ENCODE measurements around the gene TP53I11. TPM values are rescaled to one million over a fixed set of nuclear protein-coding genes. Genes with fewer than 3 reads are reported as not detected.

Gene TP53I11
- total RNA-seq, 2 experiments from 2014 or later = 15.7 to 17.6 TPM

DNA sequence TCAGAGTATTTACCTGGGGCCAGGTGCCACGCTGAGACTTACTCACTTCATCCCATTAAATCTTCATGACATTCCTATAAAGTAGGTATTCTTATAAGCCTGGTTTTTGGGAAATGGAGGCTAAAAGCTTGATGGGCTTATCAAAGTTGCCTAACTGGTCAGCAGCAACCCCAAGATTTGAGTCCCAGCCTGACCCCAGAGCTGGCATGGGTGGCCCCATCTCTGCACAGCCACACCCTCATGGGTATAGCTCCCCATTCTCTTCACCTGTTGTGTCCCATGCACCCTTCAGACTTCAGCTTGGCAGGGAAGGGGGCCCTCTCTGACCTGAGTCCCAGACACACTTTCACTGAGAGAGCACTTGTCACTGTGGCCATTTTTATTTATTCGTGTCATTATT is 37.4 kb upstream of the TP53I11 start:
- peaks cover 1% of the 10 kb centered on the region for H3K27me3 Mint-ChIP-seq
- H3K9me3 Mint-ChIP-seq = no peaks in the 10 kb centered on the region
- H3K27ac Mint-ChIP-seq = no peak overlapping the region
- ChIA-PET POLR2A (no interaction called here), CTCF (no interaction called here)
- H3K4me1 Mint-ChIP-seq (ENCODE audit: low read depth) = no peaks in the 10 kb centered on the region
- H3K4me3 Mint-ChIP-seq = no peak overlapping the region
- intact Hi-C loops (cut with micrococcal nuclease) = no loop called here
- H3K36me3 Mint-ChIP-seq = no peaks in the 10 kb centered on the region
- no peak for DNase-seq

DNA sequence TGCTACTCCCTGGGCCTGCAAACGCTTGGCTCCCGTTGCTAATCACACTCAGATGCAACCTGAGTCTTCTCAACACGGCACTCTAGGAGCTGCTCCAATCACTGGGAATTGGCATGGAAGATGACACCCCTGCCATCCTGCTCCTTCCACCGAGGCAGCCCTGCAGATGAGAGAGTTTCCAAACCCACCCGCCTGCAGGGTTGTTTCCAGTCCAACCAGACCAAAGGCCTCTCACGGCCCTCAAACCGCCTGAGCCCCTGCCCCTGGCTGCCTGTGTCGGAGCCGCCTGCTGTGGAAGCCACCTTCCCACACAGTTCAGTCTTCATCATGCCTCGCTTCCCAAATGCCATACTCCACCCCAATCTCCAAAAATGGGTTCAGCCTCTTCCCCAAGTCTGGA is 36.8 kb upstream of the TP53I11 start:
- Mint-ChIP-seq H3K9me3 (no peaks in the 10 kb centered on the region), H3K27ac (no peak overlapping the region), H3K27me3 (peaks cover 1% of the 10 kb centered on the region), H3K36me3 (no peaks in the 10 kb centered on the region), H3K4me3 (no peak overlapping the region), H3K4me1 (ENCODE audit: low read depth) (no peaks in the 10 kb centered on the region)
- CTCF ChIA-PET = no interaction called here
- POLR2A ChIA-PET = no interaction called here
- intact Hi-C loops (cut with micrococcal nuclease) = no loop called here
- DNase-seq = no peak

DNA sequence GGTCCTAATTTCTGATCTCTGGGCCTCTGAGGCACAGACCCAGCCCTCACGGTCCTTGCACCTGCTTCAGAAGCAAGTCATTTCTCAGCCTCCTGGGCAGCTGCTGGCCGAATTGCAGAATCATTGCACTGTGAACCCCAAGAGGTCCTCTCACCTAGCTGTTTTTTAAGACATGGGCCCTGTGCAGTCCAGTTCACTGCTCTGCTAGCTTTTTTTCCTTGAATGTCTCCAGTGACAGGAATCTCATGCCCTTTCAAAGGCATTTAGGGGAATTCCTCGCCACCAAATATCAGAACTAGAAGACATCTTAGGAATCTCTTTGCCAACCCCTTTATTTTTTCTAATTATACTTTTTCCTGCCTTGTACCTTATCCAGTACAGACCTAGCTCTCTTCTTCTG is 35.6 kb upstream of the TP53I11 start:
- no peak for DNase-seq
- ChIA-PET CTCF (interaction anchor here (0.7 kb wide), 1 partner anchor 432 kb away, joined by 3 read pairs; no protein-coding TSS in a partner anchor), POLR2A (no interaction called here)
- Mint-ChIP-seq H3K36me3 (no peaks in the 10 kb centered on the region), H3K27ac (no peak overlapping the region), H3K27me3 (peaks cover 1% of the 10 kb centered on the region), H3K4me3 (no peak overlapping the region), H3K9me3 (no peaks in the 10 kb centered on the region), H3K4me1 (ENCODE audit: low read depth) (no peaks in the 10 kb centered on the region)
- intact Hi-C loops (cut with micrococcal nuclease) = no loop called here

DNA sequence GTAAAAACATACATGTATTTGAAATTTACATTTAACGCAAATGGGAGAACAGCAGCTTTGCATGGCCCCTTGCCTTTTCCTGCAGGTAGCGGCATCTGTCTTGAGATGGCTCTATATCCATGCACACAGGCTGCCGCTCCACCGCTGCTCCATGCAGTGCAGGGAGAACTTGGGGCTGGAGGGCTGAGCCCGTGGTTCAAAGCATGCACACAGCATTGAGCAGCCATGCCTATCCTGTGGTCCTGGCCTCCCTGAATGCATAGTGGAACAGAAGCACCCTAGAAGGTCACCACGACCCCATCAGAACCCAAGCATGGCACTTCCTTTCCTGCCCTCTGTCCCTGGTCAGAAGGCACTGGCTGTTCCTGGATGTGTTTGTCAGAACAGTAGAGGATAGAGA is 35.0 kb upstream of the TP53I11 start:
- no peak overlapping the region for H3K4me3 Mint-ChIP-seq
- DNase-seq = no peak
- ChIA-PET POLR2A (no interaction called here), CTCF (interaction anchor here (0.7 kb wide), 1 partner anchor 431 kb away, joined by 3 read pairs; no protein-coding TSS in a partner anchor)
- no peaks in the 10 kb centered on the region for H3K9me3 Mint-ChIP-seq
- intact Hi-C loops (cut with micrococcal nuclease) = no loop called here
- H3K36me3 Mint-ChIP-seq = no peaks in the 10 kb centered on the region
- H3K27ac Mint-ChIP-seq = no peak overlapping the region
- no peaks in the 10 kb centered on the region for H3K4me1 Mint-ChIP-seq (ENCODE audit: low read depth)
- H3K27me3 Mint-ChIP-seq = no peaks in the 10 kb centered on the region

DNA sequence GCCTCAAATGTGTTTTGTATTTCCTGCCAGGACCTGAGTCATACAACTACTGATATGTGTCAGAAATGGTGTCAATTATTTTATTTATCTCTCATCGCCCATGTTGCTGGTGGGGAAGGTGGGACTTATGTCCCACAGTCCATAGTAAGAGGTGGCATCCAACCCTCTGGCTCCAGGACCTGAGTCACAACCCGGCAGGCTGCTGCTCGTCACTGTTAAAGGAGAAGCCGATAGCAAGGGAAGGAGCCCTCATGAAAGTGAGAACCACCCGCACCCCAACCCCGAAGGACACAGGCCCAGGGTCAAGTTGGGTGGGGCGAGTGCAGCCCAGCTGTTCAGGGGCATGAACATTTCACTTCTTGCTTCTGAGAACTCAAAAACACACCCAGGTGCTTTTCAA is 33.1 kb upstream of the TP53I11 start:
- Mint-ChIP-seq H3K36me3 (no peaks in the 10 kb centered on the region), H3K27me3 (no peaks in the 10 kb centered on the region), H3K4me1 (ENCODE audit: low read depth) (no peaks in the 10 kb centered on the region), H3K27ac (no peak overlapping the region), H3K4me3 (no peak overlapping the region), H3K9me3 (no peaks in the 10 kb centered on the region)
- intact Hi-C loops (cut with micrococcal nuclease) = no loop called here
- no peak for DNase-seq
- POLR2A ChIA-PET = no interaction called here
- CTCF ChIA-PET = interaction anchor here (1.3 kb wide), 1 partner anchor 127 kb away, joined by 3 read pairs; no protein-coding TSS in a partner anchor

DNA sequence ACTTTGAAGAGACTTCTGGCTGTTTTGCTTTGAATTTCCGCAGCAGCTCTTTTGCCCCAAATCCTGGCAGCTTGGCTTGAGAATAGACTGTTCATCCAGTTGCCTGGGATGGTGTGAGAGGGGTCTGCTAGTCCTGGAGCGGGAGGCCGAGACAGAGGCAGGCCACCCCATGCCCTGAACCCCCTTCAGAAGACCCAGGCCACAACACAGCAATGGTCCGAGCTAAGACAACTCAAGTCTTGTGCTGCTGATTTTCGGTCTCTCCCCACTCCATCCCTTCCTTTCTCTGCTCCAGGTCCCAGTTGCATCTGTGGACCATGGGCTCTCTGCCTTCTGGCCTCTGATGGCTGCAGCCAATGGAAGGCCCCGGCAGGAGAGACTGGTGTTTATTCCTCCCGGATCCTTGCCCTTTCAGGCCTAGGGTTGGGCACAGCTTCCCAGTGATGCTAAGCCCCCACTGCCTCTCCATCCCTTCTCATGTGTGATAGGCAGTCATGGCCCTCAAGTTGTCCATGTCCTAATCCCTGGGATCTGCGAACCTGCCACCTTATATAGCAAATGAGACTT is 31.9 kb upstream of the TP53I11 start:
- Mint-ChIP-seq H3K27ac (no peak overlapping the region), H3K4me1 (ENCODE audit: low read depth) (no peaks in the 10 kb centered on the region), H3K36me3 (no peaks in the 10 kb centered on the region), H3K27me3 (no peaks in the 10 kb centered on the region), H3K4me3 (no peak overlapping the region), H3K9me3 (no peaks in the 10 kb centered on the region)
- ChIA-PET POLR2A (no interaction called here), CTCF (interaction anchor here (1.2 kb wide), 1 partner anchor 12 kb away, joined by 3 read pairs; no protein-coding TSS in a partner anchor)
- DNase-seq = no peak
- intact Hi-C loops (cut with micrococcal nuclease) = no loop called here

DNA sequence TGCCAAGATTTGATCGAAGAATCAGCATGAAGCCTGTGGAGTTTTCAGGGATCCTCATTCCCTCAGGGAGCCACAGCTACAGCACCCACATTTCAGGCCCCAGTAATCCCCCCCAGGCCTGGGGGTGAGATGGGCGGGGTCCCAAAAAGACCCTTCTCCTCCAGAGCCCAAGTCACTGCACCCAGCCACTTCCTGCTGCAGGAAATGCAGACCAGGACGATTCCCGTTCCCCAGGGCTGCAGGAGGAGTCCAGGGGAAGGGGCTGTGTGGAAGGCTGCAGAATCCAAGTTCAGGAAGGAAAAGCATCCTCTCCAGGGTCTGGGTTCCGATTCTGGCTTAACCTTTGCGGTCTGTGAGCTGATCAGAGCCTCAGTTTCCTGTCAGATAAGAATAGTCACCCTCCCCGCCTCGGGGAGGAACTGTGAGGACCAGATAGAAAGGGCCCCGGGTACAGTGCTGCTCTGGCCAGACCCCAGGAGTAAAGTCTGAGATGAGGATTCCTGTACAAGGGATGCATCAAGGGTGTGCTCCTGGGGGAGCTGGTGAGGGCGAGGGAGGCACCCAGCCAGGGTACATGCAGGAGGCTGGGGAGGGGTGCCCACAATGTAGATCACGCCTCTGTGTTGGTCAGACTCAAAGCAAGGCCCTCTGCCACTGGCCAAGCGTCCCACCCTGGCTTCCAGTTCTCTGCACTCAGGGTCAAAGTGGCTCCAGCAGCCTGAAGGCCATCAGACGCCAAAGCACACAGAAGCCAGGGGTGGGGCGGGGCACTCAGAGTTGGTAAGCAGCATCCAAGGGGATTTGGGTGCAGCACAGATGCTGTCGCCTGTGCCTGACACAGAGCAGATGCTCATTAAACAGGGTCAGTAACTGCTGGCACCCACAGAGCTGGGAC is 30.1 kb upstream of the TP53I11 start:
- no peak overlapping the region for H3K4me3 Mint-ChIP-seq
- ChIA-PET POLR2A (interaction anchor here (1.1 kb wide), 1 partner anchor 23 kb away, joined by 3 read pairs; no protein-coding TSS in a partner anchor), CTCF (interaction anchor here (2.1 kb wide), 1 partner anchor 123 kb away, joined by 5 read pairs; no protein-coding TSS in a partner anchor)
- no peak overlapping the region for H3K27ac Mint-ChIP-seq
- intact Hi-C loops (cut with micrococcal nuclease) = no loop called here
- H3K9me3 Mint-ChIP-seq = no peaks in the 10 kb centered on the region
- H3K27me3 Mint-ChIP-seq = no peaks in the 10 kb centered on the region
- DNase-seq = no peak
- no peaks in the 10 kb centered on the region for H3K36me3 Mint-ChIP-seq
- no peaks in the 10 kb centered on the region for H3K4me1 Mint-ChIP-seq (ENCODE audit: low read depth)

DNA sequence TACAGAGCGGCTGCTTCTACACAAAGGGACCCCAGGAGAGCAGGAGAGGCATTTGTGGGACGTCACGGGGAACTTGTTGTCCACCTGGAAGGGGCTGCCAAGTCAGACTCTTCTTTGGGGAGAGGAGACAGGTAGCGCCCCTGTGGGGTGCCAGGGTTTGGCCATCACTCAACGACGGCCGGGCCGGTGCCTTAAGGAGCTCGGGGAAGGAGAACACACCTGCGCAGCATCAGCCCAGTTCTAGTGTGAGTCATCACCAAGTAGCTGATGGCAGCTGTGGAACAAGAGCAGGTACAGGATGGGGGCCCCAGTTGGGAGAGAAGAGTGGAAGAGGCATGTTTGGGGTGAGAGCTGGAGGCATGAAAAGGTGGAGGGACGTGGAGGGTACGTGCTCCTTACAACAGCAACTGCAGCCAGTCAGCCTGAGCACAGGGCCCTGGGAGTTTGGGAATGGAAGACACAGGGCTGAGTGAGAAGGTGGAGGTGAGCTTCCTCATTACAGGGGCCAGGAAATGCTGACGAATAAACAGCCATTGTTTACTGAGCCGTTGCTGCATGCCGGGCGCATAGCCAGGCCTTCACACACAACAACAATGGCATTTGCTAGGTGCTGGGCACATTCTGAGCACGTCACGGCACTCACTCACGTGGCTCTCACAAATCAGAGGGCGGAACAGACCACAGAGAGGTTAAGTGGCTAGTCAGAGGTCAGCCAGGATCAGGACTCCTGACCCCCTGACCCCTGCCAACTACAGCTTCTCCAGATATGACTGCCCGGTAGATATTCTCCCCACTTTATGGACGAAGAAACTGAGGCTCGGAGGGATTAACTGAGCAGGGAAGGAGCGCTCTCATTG is 29.1 kb upstream of the TP53I11 start:
- H3K27me3 Mint-ChIP-seq = no peaks in the 10 kb centered on the region
- ChIA-PET CTCF (interaction anchor here (0.9 to 2.1 kb wide), 3 partner anchors 29 to 124 kb away, joined by 3 to 5 read pairs (median 5); partner anchors contain the start of gene TP53I11), POLR2A (no interaction called here)
- no peak overlapping the region for H3K4me3 Mint-ChIP-seq
- intact Hi-C loops (cut with micrococcal nuclease) = no loop called here
- DNase-seq = no peak
- no peaks in the 10 kb centered on the region for H3K4me1 Mint-ChIP-seq (ENCODE audit: low read depth)
- H3K27ac Mint-ChIP-seq = no peak overlapping the region
- H3K36me3 Mint-ChIP-seq = no peaks in the 10 kb centered on the region
- no peaks in the 10 kb centered on the region for H3K9me3 Mint-ChIP-seq

DNA sequence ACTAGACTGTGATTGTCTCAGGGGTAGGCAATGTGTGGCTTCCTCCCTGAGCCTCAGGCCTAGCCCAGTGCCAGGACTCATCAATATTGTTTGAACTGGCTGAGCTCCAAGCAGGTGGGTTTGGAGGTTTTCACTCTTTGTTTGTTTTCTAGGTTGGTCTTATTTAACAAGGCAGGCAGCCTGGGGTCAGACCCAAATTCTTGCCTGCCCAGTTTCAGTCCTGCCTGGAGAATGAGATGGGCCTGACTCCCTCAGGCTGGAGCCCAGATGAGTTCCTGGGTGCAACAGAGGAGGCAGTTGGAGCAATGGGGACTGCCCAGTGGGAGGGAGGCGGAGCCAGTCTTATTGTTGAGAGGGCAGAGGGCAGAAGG is 28.3 kb upstream of the TP53I11 start:
- H3K4me3 Mint-ChIP-seq = no peak overlapping the region
- no peak overlapping the region for H3K27ac Mint-ChIP-seq
- intact Hi-C loops (cut with micrococcal nuclease) = no loop called here
- H3K4me1 Mint-ChIP-seq (ENCODE audit: low read depth) = no peaks in the 10 kb centered on the region
- no peaks in the 10 kb centered on the region for H3K9me3 Mint-ChIP-seq
- no peak for DNase-seq
- ChIA-PET POLR2A (no interaction called here), CTCF (interaction anchor here (0.7 to 1.3 kb wide), 2 partner anchors 14 to 52 kb away, joined by 3 read pairs; no protein-coding TSS in a partner anchor)
- H3K27me3 Mint-ChIP-seq = no peaks in the 10 kb centered on the region
- no peaks in the 10 kb centered on the region for H3K36me3 Mint-ChIP-seq

DNA sequence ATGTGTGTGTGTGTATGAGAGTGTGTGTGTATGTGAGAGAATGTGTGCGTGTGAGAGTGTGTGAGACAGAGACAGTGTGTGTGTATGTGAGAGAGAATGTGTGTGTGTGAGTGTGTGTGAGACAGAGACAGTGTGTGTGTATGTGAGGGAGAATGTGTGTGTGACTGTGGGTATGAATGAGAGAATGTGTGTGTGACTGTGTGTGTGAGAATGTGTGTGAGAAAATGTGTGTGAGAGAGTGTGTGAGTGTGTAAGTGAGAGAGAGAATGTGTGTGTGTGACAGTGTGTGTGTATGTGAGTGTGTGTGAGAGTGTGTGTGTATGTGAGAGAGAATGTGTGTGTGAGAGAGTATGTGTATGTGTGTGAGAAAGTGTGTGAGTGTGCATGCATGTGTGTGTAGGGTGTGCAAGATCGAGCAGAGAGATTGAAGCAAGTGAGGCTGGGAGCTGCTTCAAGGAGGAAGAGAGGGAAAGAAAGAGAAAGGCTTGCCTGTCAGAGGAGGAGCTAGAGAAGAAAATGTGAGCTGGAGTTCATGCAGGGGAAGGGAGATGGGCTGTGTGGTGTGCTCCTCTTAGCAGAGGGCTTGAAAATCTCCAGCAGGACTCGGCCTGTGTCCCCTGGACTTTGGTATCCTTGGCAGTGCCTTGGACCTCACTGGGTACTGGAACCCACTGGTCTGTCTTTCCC is 27.7 kb upstream of the TP53I11 start:
- POLR2A ChIA-PET = no interaction called here
- Mint-ChIP-seq H3K4me1 (ENCODE audit: low read depth) (no peaks in the 10 kb centered on the region), H3K27me3 (no peaks in the 10 kb centered on the region), H3K9me3 (no peaks in the 10 kb centered on the region), H3K27ac (no peak overlapping the region), H3K36me3 (no peaks in the 10 kb centered on the region), H3K4me3 (no peak overlapping the region)
- intact Hi-C loops (cut with micrococcal nuclease) = no loop called here
- CTCF ChIA-PET = interaction anchor here (0.7 to 1.3 kb wide), 2 partner anchors 13 to 52 kb away, joined by 3 read pairs; no protein-coding TSS in a partner anchor
- no peak for DNase-seq

DNA sequence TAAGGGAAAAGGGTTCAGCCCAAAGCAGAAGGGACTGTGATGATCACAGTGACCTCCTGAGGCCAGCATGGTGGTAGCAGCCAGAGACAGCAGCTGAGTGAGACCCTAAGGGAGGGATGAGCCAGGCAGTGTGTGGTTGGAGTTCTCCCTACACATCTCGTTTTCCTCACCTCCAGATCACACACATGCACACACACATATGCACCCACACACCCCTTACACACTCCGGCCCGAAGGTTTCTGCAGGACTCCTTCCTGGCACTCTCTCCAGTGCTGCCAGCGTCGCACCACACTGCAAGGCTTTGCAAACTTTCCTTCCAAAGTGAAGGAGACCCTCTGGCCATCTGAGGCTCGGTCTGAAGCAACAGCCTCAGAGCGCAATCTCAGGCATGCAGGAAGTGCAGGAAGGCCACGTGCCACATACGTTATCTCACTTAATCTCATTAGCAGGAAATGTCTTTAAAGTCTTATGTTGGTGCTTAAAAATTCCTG is 26.9 kb upstream of the TP53I11 start:
- POLR2A ChIA-PET = no interaction called here
- Mint-ChIP-seq H3K27me3 (no peaks in the 10 kb centered on the region), H3K4me1 (ENCODE audit: low read depth) (no peaks in the 10 kb centered on the region), H3K36me3 (no peaks in the 10 kb centered on the region), H3K27ac (no peak overlapping the region), H3K9me3 (no peaks in the 10 kb centered on the region), H3K4me3 (no peak overlapping the region)
- CTCF ChIA-PET = interaction anchor here (0.7 kb wide), 1 partner anchor 127 kb away, joined by 4 read pairs; no protein-coding TSS in a partner anchor
- intact Hi-C loops (cut with micrococcal nuclease) = no loop called here
- DNase-seq = no peak
